GM23248 (cell line): ENCODE results near the gene ACTL8.

Experiments used
- EZH2 ChIP-seq: fragments of 200-600 bp; sonication (generic); IDR thresholded peaks from 2 replicates; pipeline ENCODE4 v1.6.1; 2018; ENCODE audit warnings: antibody characterized with exemption, mild to moderate bottlenecking; ENCODE audit not compliant: insufficient read depth, poor library complexity, severe bottlenecking
- EZH2phosphoT487 ChIP-seq: fragments of 200-600 bp; sonication (generic); IDR thresholded peaks from 2 replicates; pipeline ENCODE4 v1.6.1; 2018; ENCODE audit warnings: antibody characterized with exemption, moderate library complexity, mild to moderate bottlenecking, low read depth; ENCODE audit not compliant: insufficient read depth

GRCh38 chr1:17780916-17781315 is 25.8 kb downstream of the ACTL8 start:
- TF ChIP-seq EZH2phosphoT487 (no peak), EZH2 (no peak)
